Measurements from ENCODE around the gene TRAF2.

TRAF2 gene

DNA sequence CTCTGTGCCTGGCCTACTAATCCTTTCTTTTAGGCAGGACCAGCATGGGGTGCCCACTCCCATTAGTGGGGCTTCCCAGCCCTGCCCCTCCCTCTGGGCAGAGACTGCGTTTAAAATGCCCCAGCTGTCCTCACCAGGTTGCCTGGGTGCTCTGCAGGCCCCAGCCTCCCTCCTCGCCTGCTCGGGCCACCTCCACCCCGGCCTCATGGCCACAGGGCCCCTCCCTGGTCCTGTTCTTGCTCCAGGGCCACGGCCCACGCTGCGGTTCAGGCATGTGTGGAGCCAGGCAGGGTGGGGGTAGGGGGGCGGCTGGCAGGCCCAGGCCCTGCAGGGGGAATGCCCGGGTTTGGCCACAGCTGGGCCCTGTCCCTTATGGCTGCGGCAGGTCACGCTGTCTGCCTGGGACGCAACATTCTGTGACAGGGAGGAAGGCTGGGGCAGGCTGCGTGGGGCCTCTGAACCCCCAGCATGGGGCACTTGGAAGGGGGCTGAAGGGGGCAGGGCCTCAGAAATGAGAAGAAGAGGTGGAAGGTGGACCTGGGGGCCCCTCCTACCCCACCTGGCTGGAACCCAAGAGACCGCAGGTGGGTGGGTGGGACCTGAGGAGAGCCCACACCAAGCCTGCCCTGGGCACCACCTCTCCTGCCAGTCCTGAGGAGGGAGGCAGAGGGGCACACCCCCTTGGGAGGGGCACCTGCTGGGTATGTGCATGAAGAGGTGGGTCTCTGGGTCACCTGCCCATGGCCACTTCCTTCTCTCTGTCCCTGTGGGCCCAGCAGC, 65.4 kb downstream of the TRAF2 start, which contains the start of gene LCN12:
Gene LCN12, plus strand, starts transcription at position 733 of the 780 bp plus-strand sequence. CDS start 55 bp downstream, outside the sequence.
- Histone ChIP-seq H3K4me1 (ENCODE audit: insufficient read depth, low read length) (peaks cover 7% of the 10 kb centered on the region), H3K4me3 (ENCODE audit: low read length) (no peak within 1 kb of the TSS), H3K27me3 (ENCODE audit: insufficient read depth, low read length) (no peaks in the 10 kb centered on the region), H3K27ac (ENCODE audit: low read depth, low read length) (no peak within 1 kb of the TSS), H3K9me3 (ENCODE audit: insufficient read depth, low read depth, low read length) (no peaks in the 10 kb centered on the region), H3K36me3 (ENCODE audit: insufficient read depth, low read length) (no peaks in the 10 kb centered on the region), H3K9ac (ENCODE audit: low read depth, low read length) (no peak within 1 kb of the TSS)
- whole genome bisulfite sequencing = 88% methylated on average over 14 of the region's 14 CpGs

DNA sequence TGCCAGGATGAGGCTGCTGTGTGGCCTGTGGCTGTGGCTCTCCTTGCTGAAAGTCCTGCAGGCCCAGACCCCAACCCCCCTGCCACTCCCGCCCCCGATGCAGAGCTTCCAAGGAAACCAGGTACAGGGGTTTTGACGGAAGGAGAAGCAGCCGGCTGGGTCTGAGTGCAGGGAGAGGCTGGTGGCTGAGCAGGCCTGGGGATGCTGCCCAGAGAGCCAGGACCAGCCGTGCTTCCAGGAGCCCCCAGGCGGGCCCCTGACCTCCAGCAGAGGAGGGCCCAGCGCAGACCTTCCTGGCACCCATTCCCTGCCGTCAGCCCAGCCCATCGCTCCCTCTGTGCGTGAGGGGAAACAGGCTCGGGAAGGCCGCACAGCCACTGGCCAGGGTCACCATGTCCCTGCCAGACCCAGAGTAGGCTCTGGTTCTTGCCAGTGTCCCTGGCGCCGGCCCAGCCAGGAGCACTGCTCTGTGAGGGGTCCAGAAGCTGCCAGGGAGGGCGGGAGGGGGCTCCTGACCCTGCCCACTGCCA, 66.1 kb downstream of the TRAF2 start:
- Histone ChIP-seq H3K27me3 (ENCODE audit: insufficient read depth, low read length) (no peaks in the 10 kb centered on the region), H3K9ac (ENCODE audit: low read depth, low read length) (no peak overlapping the region), H3K36me3 (ENCODE audit: insufficient read depth, low read length) (no peaks in the 10 kb centered on the region), H3K4me1 (ENCODE audit: insufficient read depth, low read length) (peaks cover 7% of the 10 kb centered on the region), H3K27ac (ENCODE audit: low read depth, low read length) (no peak overlapping the region), H3K9me3 (ENCODE audit: insufficient read depth, low read depth, low read length) (no peaks in the 10 kb centered on the region), H3K4me3 (ENCODE audit: low read length) (no peak overlapping the region)
- 87% methylated on average over 15 of the region's 15 CpGs for WGBS

DNA sequence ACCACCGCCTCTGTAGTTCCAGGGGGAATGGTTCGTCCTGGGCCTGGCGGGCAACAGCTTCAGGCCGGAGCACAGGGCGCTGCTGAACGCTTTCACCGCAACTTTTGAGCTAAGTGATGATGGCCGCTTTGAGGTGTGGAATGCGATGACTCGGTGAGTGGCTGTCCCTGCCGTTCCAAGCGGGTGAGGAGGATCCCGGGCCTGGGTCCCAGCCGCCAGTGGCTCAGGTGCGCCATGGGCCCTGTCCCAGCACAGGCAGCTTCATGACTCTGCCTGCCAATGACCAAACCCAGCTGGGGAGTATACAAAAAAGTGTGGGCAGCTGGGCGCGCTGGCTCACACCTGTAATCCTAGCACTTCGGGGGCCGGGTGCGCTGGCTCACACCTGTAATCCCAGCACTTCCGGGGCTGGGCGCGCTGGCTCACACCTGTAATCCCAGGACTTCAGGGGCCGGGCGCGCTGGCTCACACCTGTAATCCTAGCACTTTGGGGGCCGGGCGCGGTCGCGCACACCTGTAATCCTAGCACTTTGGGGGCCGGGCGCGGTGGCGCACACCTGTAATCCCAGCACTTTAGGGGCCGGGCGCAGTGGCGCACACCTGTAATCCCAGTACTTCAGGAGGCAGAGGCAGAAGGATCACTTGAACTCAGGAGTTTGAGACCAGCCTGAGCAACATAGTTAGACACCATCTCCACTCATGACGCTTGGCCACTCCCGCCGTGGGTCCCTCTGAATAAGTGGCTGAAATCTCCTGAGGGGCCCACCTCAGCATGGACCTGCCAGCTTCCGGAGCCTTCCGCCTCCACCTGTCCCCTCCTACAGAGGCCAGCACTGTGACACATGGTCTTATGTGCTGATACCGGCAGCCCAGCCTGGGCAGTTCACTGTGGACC, 66.8 kb downstream of the TRAF2 start:
- WGBS = 92% methylated on average over 44 of the region's 44 CpGs
- Histone ChIP-seq H3K36me3 (ENCODE audit: insufficient read depth, low read length) (no peaks in the 10 kb centered on the region), H3K4me1 (ENCODE audit: insufficient read depth, low read length) (peaks cover 7% of the 10 kb centered on the region), H3K27ac (ENCODE audit: low read depth, low read length) (no peak overlapping the region), H3K4me3 (ENCODE audit: low read length) (no peak overlapping the region), H3K27me3 (ENCODE audit: insufficient read depth, low read length) (no peaks in the 10 kb centered on the region), H3K9ac (ENCODE audit: low read depth, low read length) (no peak overlapping the region), H3K9me3 (ENCODE audit: insufficient read depth, low read depth, low read length) (no peaks in the 10 kb centered on the region)

DNA sequence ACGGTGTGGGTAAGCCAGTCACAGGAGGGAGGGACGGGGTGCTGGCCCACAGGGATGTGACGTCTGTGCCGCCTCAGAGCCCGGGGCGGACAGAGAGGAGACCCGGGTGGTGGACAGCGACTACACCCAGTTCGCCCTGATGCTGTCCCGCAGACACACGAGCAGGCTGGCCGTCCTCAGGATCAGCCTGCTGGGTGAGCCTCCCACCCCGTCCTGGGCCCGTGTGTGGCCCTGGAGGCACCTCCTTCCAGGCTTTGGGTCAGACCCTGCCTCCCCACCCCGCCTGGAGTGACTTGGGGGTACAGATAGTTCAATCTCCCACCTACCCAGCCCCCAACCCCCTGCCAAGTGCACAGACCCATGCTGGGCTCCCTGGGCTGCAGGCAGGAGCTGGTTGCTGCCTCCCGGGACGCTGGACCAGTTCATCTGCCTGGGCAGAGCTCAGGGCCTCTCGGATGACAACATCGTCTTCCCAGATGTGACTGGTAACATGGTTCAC, 67.5 kb downstream of the TRAF2 start:
- 91% methylated on average over 19 of the region's 19 CpGs for WGBS
- Histone ChIP-seq H3K9me3 (ENCODE audit: insufficient read depth, low read depth, low read length) (no peaks in the 10 kb centered on the region), H3K4me3 (ENCODE audit: low read length) (no peak overlapping the region), H3K27me3 (ENCODE audit: insufficient read depth, low read length) (no peaks in the 10 kb centered on the region), H3K36me3 (ENCODE audit: insufficient read depth, low read length) (no peaks in the 10 kb centered on the region), H3K4me1 (ENCODE audit: insufficient read depth, low read length) (peaks cover 7% of the 10 kb centered on the region), H3K27ac (ENCODE audit: low read depth, low read length) (no peak overlapping the region), H3K9ac (ENCODE audit: low read depth, low read length) (no peak overlapping the region)

DNA sequence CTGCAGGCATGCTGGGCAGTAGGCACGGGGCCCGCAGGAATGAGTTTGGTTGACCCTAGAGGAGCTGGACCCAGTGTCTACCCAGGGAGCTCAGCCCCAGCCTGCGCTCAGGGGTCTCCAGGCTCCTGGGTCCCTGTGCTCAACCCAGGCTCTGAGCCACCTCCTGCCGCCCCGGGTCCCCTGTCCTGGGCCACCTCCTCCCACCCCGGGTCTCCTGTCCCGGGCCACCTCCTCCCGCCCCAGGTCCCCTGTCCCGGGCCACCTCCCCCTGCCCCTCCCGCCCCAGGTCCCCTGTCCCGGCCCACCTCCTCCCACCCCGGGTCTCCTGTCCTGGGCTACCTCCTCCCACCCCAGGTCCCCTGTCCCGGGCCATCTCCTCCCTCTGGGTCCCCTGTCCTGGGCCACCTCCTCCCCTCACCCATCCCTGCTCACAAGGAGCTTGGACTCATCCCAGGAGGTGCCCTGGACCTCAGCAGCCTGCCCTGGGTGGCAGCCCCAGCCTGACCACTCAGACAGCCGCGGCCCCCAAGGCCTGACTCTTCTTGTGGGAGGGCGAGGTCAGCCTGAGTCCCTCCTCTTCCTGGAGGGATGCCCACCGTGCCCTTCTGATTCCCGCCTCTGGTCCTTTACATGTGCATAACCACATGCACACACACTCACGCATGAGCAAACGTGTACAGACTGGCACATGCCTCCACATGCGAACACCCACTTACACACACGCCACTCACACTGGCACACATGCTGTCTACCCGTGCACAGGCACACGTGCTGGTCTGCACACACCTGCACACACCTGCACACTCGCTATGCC, 68.2 kb downstream of the TRAF2 start:
- H3K36me3 ChIP-seq (ENCODE audit: insufficient read depth, low read length) = no peaks in the 10 kb centered on the region
- H3K27me3 ChIP-seq (ENCODE audit: insufficient read depth, low read length) = no peaks in the 10 kb centered on the region
- no peaks in the 10 kb centered on the region for H3K9me3 ChIP-seq (ENCODE audit: insufficient read depth, low read depth, low read length)
- WGBS = 91% methylated on average over 24 of the region's 25 CpGs
- no peak overlapping the region for H3K27ac ChIP-seq (ENCODE audit: low read depth, low read length)
- peaks cover 7% of the 10 kb centered on the region for H3K4me1 ChIP-seq (ENCODE audit: insufficient read depth, low read length)
- H3K4me3 ChIP-seq (ENCODE audit: low read length) = no peak overlapping the region
- H3K9ac ChIP-seq (ENCODE audit: low read depth, low read length) = no peak overlapping the region

DNA sequence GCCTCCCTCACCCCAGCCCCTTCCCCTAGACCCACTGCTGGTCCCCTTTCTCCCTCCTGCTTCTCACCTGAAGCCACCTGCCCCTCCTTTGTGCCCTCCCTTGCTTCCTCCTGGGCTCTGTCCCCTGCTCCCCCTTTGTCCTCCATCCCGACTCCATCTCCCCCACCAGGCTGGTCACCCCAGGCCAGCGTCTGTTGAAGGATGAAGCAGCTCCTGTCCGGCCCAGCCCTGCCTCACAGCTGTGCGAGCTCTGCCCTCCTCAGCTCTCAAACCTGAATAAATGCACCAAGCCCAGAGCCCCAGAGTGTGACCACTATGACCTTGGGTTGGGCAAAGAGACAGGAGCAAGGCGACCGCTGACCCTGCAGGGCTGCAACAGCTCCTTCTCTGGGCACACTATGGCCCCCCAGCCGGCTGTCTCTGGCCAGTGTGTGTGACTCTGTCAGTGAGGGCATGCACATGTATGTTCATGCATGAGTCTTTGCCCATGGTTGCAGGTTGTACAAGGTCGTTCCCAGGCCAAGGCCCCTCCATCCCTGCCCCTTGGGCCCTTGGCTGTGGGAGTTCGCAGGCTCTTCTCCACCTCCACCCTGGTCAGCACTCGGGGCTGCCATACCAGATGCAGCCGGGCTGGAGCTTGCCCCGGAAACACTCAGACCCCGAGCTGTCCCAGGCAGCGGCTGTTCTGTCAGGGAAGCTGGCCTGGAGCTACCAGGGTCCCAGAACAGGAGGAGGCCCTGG, 69.1 kb downstream of the TRAF2 start:
- Histone ChIP-seq H3K27me3 (ENCODE audit: insufficient read depth, low read length) (no peaks in the 10 kb centered on the region), H3K9ac (ENCODE audit: low read depth, low read length) (no peak overlapping the region), H3K9me3 (ENCODE audit: insufficient read depth, low read depth, low read length) (no peaks in the 10 kb centered on the region), H3K4me3 (ENCODE audit: low read length) (no peak overlapping the region), H3K36me3 (ENCODE audit: insufficient read depth, low read length) (no peaks in the 10 kb centered on the region), H3K4me1 (ENCODE audit: insufficient read depth, low read length) (peaks cover 4% of the 10 kb centered on the region), H3K27ac (ENCODE audit: low read depth, low read length) (no peak overlapping the region)
- WGBS = 86% methylated on average over 14 of the region's 14 CpGs

DNA sequence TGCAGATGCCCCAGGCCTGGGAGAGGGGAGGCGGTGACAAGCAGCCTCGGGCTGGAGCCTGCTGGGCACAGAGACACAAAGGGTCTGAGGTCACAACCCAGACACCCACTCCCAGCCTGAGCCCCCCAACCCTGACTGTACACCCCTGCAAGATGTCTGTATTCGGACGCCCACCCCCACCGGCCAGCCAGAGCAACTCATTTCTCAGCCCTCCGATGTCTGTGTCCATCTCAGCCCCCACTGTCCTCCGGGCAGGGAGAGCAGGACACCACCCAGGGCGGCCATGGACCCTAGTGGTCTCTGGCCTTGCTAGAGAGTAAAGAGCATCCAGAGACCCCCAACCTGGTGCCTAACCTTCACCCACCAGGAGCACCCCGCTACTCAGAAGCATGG, 69.6 kb downstream of the TRAF2 start:
- Histone ChIP-seq H3K4me1 (ENCODE audit: insufficient read depth, low read length) (no peaks in the 10 kb centered on the region), H3K27me3 (ENCODE audit: insufficient read depth, low read length) (no peaks in the 10 kb centered on the region), H3K27ac (ENCODE audit: low read depth, low read length) (no peak overlapping the region), H3K4me3 (ENCODE audit: low read length) (no peak overlapping the region), H3K36me3 (ENCODE audit: insufficient read depth, low read length) (no peaks in the 10 kb centered on the region), H3K9ac (ENCODE audit: low read depth, low read length) (no peak overlapping the region), H3K9me3 (ENCODE audit: insufficient read depth, low read depth, low read length) (no peaks in the 10 kb centered on the region)
- WGBS = 91% methylated on average over 9 of the region's 9 CpGs

DNA sequence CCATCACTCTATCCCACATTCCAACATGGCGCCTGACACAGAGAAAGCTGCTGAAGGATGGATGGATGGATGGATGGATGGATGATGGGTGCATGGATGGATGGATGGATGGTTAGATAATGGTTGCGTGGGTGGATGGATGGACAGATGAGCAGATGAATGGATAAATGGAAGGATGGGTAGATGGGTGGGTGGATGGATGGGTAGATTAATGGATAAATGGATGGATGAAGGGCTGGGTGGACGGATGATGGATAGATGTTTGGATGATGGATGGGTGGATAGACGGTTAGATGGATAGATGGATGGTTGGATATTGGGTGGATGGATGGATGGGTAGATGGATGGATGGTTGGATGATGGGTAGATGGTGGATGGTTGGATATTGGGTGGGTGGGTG, 70.3 kb downstream of the TRAF2 start:
- H3K9me3 ChIP-seq (ENCODE audit: insufficient read depth, low read depth, low read length) = no peaks in the 10 kb centered on the region
- 93% methylated on average over 4 of the region's 4 CpGs for WGBS
- H3K27me3 ChIP-seq (ENCODE audit: insufficient read depth, low read length) = no peaks in the 10 kb centered on the region
- H3K27ac ChIP-seq (ENCODE audit: low read depth, low read length) = no peak overlapping the region
- H3K36me3 ChIP-seq (ENCODE audit: insufficient read depth, low read length) = no peaks in the 10 kb centered on the region
- H3K9ac ChIP-seq (ENCODE audit: low read depth, low read length) = no peak overlapping the region
- H3K4me1 ChIP-seq (ENCODE audit: insufficient read depth, low read length) = no peaks in the 10 kb centered on the region
- H3K4me3 ChIP-seq (ENCODE audit: low read length) = no peak overlapping the region

DNA sequence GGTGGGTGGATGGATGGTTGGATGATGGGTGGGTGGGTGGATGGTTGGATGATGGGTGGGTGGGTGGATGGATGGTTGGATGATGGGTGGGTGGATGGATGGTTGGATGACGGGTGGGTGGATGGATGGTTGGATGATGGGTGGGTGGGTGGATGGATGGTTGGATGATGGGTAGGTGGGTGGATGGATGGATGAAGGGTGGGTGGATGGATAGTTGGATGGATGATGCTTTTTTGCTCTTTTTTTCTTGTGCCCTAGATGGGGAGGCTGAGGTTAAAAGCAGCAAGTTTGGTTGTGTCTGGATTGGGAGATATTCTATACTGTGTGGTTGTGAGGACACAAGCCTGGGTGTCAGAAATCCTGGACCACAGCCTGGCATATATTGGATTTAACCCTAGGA, 71.1 kb downstream of the TRAF2 start:
- H3K9ac ChIP-seq (ENCODE audit: low read depth, low read length) = no peak overlapping the region
- H3K4me1 ChIP-seq (ENCODE audit: insufficient read depth, low read length) = no peaks in the 10 kb centered on the region
- no peaks in the 10 kb centered on the region for H3K36me3 ChIP-seq (ENCODE audit: insufficient read depth, low read length)
- H3K9me3 ChIP-seq (ENCODE audit: insufficient read depth, low read depth, low read length) = no peaks in the 10 kb centered on the region
- no peak overlapping the region for H3K4me3 ChIP-seq (ENCODE audit: low read length)
- no peak overlapping the region for H3K27ac ChIP-seq (ENCODE audit: low read depth, low read length)
- WGBS = 100% methylated on average over 1 of the region's 1 CpG
- no peaks in the 10 kb centered on the region for H3K27me3 ChIP-seq (ENCODE audit: insufficient read depth, low read length)

DNA sequence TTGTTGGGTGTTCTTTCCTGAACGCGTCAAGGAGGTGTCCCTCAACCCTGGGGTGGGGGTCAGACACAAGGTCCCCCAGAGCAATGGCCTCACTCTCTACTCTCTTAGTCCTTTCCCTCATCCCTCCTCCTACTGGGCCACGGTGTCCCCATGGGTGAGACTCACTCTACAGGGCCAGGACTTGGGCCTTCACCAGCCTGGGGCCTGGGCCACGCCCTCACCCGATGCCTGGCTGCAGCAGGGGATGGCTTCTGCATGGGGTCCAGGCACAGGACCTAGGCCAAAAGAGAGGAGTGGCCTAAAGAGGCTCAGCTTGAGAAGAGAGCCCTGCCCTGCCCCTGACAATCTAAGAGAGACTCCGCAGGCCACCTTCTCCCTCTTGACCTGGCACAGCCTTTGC, 71.6 kb downstream of the TRAF2 start:
- Histone ChIP-seq H3K4me1 (ENCODE audit: insufficient read depth, low read length) (no peaks in the 10 kb centered on the region), H3K27ac (ENCODE audit: low read depth, low read length) (no peak overlapping the region), H3K9me3 (ENCODE audit: insufficient read depth, low read depth, low read length) (no peaks in the 10 kb centered on the region), H3K9ac (ENCODE audit: low read depth, low read length) (no peak overlapping the region), H3K36me3 (ENCODE audit: insufficient read depth, low read length) (no peaks in the 10 kb centered on the region), H3K4me3 (ENCODE audit: low read length) (no peak overlapping the region), H3K27me3 (ENCODE audit: insufficient read depth, low read length) (no peaks in the 10 kb centered on the region)
- 90% methylated on average over 6 of the region's 6 CpGs for WGBS
